Suprapubic skin (tissue), 4 donors: ENCODE data around the gene HAPSTR1.

Experiments used
- EP300 ChIP-seq: sonication (generic); formaldehyde crosslinking; IDR thresholded peaks from one replicate; pipeline ENCODE4 v1.6.1; 2017; ENCODE audit warnings: antibody characterized with exemption
- POLR2A ChIP-seq, 2 donors: fragments of 450-650 bp; IDR thresholded peaks; one replicate each; pipeline ENCODE4 v1.6.1; 2017; ENCODE audit warnings: antibody characterized with exemption in 2 of 2, mild to moderate bottlenecking in 2 of 2, moderate library complexity in 2 of 2
- POLR2AphosphoS5 ChIP-seq, 3 donors: sonication (generic); formaldehyde crosslinking; IDR thresholded peaks; one replicate each; pipeline ENCODE4 v1.6.1; 2017; ENCODE audit warnings: antibody characterized with exemption in 3 of 3
- TF ChIP-seq, protein P1 (sequence below), 2 donors: fragments of 200-600 bp in 1 of 2; fragments of 450-650 bp in 1 of 2; sonication (generic) in 1 of 2; IDR thresholded peaks; one replicate each; pipeline ENCODE4 v1.5.1; 2016 to 2019; ENCODE audit warnings: antibody characterized with exemption in 2 of 2, mild to moderate bottlenecking in 1 of 2, moderate library complexity in 1 of 2

DNA sequence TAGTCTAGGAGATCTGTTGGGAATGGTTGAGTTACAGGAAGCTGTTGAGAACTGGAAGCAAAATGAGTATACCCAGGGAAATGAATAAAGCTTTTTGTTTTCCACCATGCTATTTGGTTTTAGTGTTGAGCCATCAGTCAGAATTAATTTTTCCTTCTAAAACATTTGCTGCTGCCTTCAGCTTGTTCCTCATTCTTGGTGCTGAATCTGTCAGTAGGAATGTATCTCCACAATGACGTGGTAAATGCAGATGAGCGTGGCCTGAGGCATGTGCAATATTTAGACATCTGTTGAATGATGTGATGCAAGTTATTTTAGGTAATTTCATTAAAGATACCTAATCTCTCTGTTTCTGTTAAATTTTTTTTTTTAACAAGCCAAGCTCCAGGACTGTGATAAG is 10.9 kb downstream of the HAPSTR1 start:
- TF ChIP-seq, protein P1, sequence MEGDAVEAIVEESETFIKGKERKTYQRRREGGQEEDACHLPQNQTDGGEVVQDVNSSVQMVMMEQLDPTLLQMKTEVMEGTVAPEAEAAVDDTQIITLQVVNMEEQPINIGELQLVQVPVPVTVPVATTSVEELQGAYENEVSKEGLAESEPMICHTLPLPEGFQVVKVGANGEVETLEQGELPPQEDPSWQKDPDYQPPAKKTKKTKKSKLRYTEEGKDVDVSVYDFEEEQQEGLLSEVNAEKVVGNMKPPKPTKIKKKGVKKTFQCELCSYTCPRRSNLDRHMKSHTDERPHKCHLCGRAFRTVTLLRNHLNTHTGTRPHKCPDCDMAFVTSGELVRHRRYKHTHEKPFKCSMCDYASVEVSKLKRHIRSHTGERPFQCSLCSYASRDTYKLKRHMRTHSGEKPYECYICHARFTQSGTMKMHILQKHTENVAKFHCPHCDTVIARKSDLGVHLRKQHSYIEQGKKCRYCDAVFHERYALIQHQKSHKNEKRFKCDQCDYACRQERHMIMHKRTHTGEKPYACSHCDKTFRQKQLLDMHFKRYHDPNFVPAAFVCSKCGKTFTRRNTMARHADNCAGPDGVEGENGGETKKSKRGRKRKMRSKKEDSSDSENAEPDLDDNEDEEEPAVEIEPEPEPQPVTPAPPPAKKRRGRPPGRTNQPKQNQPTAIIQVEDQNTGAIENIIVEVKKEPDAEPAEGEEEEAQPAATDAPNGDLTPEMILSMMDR (IDR thresholded peaks at IDR 0.05) = no peak
- no peak for TF ChIP-seq POLR2A (IDR thresholded peaks at IDR 0.05)
- no peak for TF ChIP-seq EP300
- TF ChIP-seq POLR2AphosphoS5 (IDR thresholded peaks at IDR 0.05) = no peak
